Immature natural killer cell (primary cell): ENCODE data around the gene MYO18B. TPM values are rescaled to one million over a fixed set of nuclear protein-coding genes. Genes with fewer than 3 reads are reported as not detected.

Experiments
- DNase-seq, 3 donors: peaks; one replicate each; pipeline ENCODE4 v3.0.0; 2022; ENCODE audit warnings: mixed read lengths in 1 of 3
- H3K27ac Mint-ChIP-seq, 6 donors: one replicate each; pipeline ENCODE4 v1.8.0; 2020; ENCODE audit warnings: mixed read lengths in 6 of 6, mild to moderate bottlenecking in 5 of 6, inconsistent platforms in 4 of 6, moderate library complexity in 3 of 6
- H3K27me3 Mint-ChIP-seq, 3 donors: one replicate each; pipeline ENCODE4 v1.8.0; 2020 to 2021; ENCODE audit warnings: low read depth in 3 of 3, mild to moderate bottlenecking in 3 of 3, mixed read lengths in 3 of 3, moderate library complexity in 3 of 3, inconsistent platforms in 1 of 3
- H3K36me3 Mint-ChIP-seq, 3 donors: one replicate each; pipeline ENCODE4 v1.8.0; 2020; ENCODE audit warnings: mixed read lengths in 3 of 3, inconsistent platforms in 2 of 3, mild to moderate bottlenecking in 2 of 3
- H3K4me1 Mint-ChIP-seq, 2 donors: one replicate each; pipeline ENCODE4 v1.8.0; 2020; ENCODE audit warnings: inconsistent platforms in 2 of 2, mild to moderate bottlenecking in 2 of 2, mixed read lengths in 2 of 2, moderate library complexity in 1 of 2
- H3K4me3 Mint-ChIP-seq, 5 donors: one replicate each; pipeline ENCODE4 v1.8.0; 2020; ENCODE audit warnings: mild to moderate bottlenecking in 5 of 5, mixed read lengths in 5 of 5, inconsistent platforms in 3 of 5, moderate library complexity in 3 of 5
- H3K9me3 Mint-ChIP-seq, 6 donors: one replicate each; pipeline ENCODE4 v1.8.0; 2020; ENCODE audit warnings: mild to moderate bottlenecking in 6 of 6, mixed read lengths in 6 of 6, inconsistent platforms in 4 of 6, moderate library complexity in 3 of 6
- polyA plus RNA-seq, 3 donors: library from polyadenylated mRNA; unstranded; fragments of 300-500 nt; fragmentation: Illumina TruSeq; gene quantifications; one replicate each; pipeline ENCODE4 v1.2.3, GENCODE V29; 2021

Gene MYO18B
- polyA plus RNA-seq, 3 donors from 2014 or later = not detected

GRCh38 chr22:25782831-25783230 lies 40.8 kb downstream of the MYO18B start:
- H3K27me3 Mint-ChIP-seq = peaks cover 0 to 14% (median 4%) of the 10 kb centered on the region in 3 donors
- no peaks in the 10 kb centered on the region for H3K9me3 Mint-ChIP-seq
- H3K27ac Mint-ChIP-seq = no peak overlapping the region
- H3K4me1 Mint-ChIP-seq = no peaks in the 10 kb centered on the region
- no peak overlapping the region for H3K4me3 Mint-ChIP-seq
- no peaks in the 10 kb centered on the region for H3K36me3 Mint-ChIP-seq
- DNase-seq = no peak

- H3K36me3 Mint-ChIP-seq = no peaks in the 10 kb centered on the region
- no peak overlapping the region for H3K4me3 Mint-ChIP-seq
- H3K27ac Mint-ChIP-seq = no peak overlapping the region
- no peaks in the 10 kb centered on the region for H3K9me3 Mint-ChIP-seq
- H3K27me3 Mint-ChIP-seq = peaks cover 0 to 14% (median 4%) of the 10 kb centered on the region in 3 donors
- H3K4me1 Mint-ChIP-seq = no peaks in the 10 kb centered on the region
- no peak for DNase-seq
Measured at GRCh38 chr22:25783856-25784255, 41.9 kb downstream of the MYO18B start.

- Mint-ChIP-seq H3K27me3 (peaks cover 0 to 8% (median 5%) of the 10 kb centered on the region in 3 donors), H3K4me1 (no peaks in the 10 kb centered on the region), H3K4me3 (no peak overlapping the region), H3K36me3 (no peaks in the 10 kb centered on the region), H3K27ac (no peak overlapping the region), H3K9me3 (no peaks in the 10 kb centered on the region)
- no peak for DNase-seq
Measured at GRCh38 chr22:25786165-25786564, 44.2 kb downstream of the MYO18B start.

- Mint-ChIP-seq H3K27me3 (peaks cover 0 to 5% (median 3%) of the 10 kb centered on the region in 3 donors), H3K4me1 (no peaks in the 10 kb centered on the region), H3K9me3 (no peaks in the 10 kb centered on the region), H3K27ac (no peak overlapping the region), H3K36me3 (no peaks in the 10 kb centered on the region), H3K4me3 (no peak overlapping the region)
- DNase-seq = no peak
Measured at GRCh38 chr22:25791556-25791955, 49.6 kb downstream of the MYO18B start.

- Mint-ChIP-seq H3K36me3 (no peaks in the 10 kb centered on the region), H3K4me1 (no peaks in the 10 kb centered on the region), H3K4me3 (no peak overlapping the region), H3K27me3 (peaks cover 0 to 3% (median 2%) of the 10 kb centered on the region in 3 donors), H3K9me3 (no peaks in the 10 kb centered on the region), H3K27ac (no peak overlapping the region)
- DNase-seq = no peak
Measured at GRCh38 chr22:25795478-25795877, 53.5 kb downstream of the MYO18B start.

GRCh38 chr22:25797498-25798290 lies 55.7 kb downstream of the MYO18B start:
- Mint-ChIP-seq H3K27ac (no peak overlapping the region), H3K27me3 (peaks cover 0 to 3% (median 0%) of the 10 kb centered on the region in 3 donors), H3K4me1 (no peaks in the 10 kb centered on the region), H3K9me3 (no peaks in the 10 kb centered on the region), H3K4me3 (no peak overlapping the region), H3K36me3 (no peaks in the 10 kb centered on the region)
- no peak for DNase-seq

GRCh38 chr22:25800766-25801165 lies 58.8 kb downstream of the MYO18B start:
- no peaks in the 10 kb centered on the region for H3K9me3 Mint-ChIP-seq
- no peak overlapping the region for H3K4me3 Mint-ChIP-seq
- DNase-seq = no peak
- H3K36me3 Mint-ChIP-seq = no peaks in the 10 kb centered on the region
- peaks cover 1 to 4% (median 2%) of the 10 kb centered on the region in 3 donors for H3K27me3 Mint-ChIP-seq
- no peak overlapping the region for H3K27ac Mint-ChIP-seq
- no peaks in the 10 kb centered on the region for H3K4me1 Mint-ChIP-seq

- no peak for DNase-seq
- Mint-ChIP-seq H3K27ac (no peak overlapping the region), H3K27me3 (peaks cover 1 to 5% (median 4%) of the 10 kb centered on the region in 3 donors), H3K9me3 (no peaks in the 10 kb centered on the region), H3K4me1 (no peaks in the 10 kb centered on the region), H3K4me3 (no peak overlapping the region), H3K36me3 (no peaks in the 10 kb centered on the region)
Measured at GRCh38 chr22:25802018-25802417, 60.0 kb downstream of the MYO18B start.

- Mint-ChIP-seq H3K4me1 (no peaks in the 10 kb centered on the region), H3K27ac (no peak overlapping the region), H3K27me3 (peaks cover 3 to 7% (median 4%) of the 10 kb centered on the region in 3 donors), H3K4me3 (no peak overlapping the region), H3K36me3 (no peaks in the 10 kb centered on the region), H3K9me3 (no peaks in the 10 kb centered on the region)
- DNase-seq = no peak
Measured at GRCh38 chr22:25804676-25805075, 62.7 kb downstream of the MYO18B start.

GRCh38 chr22:25806579-25806978 lies 64.6 kb downstream of the MYO18B start:
- Mint-ChIP-seq H3K36me3 (no peaks in the 10 kb centered on the region), H3K27ac (no peak overlapping the region), H3K9me3 (no peaks in the 10 kb centered on the region), H3K4me3 (no peak overlapping the region), H3K4me1 (no peaks in the 10 kb centered on the region), H3K27me3 (peaks cover 3 to 7% (median 4%) of the 10 kb centered on the region in 3 donors)
- DNase-seq = no peak

GRCh38 chr22:25814685-25815084 lies 72.7 kb downstream of the MYO18B start:
- peaks cover 8 to 15% (median 9%) of the 10 kb centered on the region in 3 donors for H3K27me3 Mint-ChIP-seq
- DNase-seq = no peak
- no peak overlapping the region for H3K27ac Mint-ChIP-seq
- no peak overlapping the region for H3K4me3 Mint-ChIP-seq
- no peaks in the 10 kb centered on the region for H3K4me1 Mint-ChIP-seq
- H3K9me3 Mint-ChIP-seq = no peaks in the 10 kb centered on the region
- H3K36me3 Mint-ChIP-seq = no peaks in the 10 kb centered on the region

- Mint-ChIP-seq H3K27ac (no peak overlapping the region), H3K4me1 (no peaks in the 10 kb centered on the region), H3K27me3 (peaks cover 11 to 15% (median 11%) of the 10 kb centered on the region in 3 donors), H3K9me3 (no peaks in the 10 kb centered on the region), H3K4me3 (no peak overlapping the region), H3K36me3 (peaks cover 0 to 3% (median 0%) of the 10 kb centered on the region in 3 donors)
- no peak for DNase-seq
Measured at GRCh38 chr22:25815561-25815960, 73.6 kb downstream of the MYO18B start.

GRCh38 chr22:25816522-25817059 lies 74.6 kb downstream of the MYO18B start:
- no peak overlapping the region for H3K27ac Mint-ChIP-seq
- H3K4me1 Mint-ChIP-seq = no peaks in the 10 kb centered on the region
- no peaks in the 10 kb centered on the region for H3K9me3 Mint-ChIP-seq
- peaks cover 0 to 3% (median 0%) of the 10 kb centered on the region in 3 donors for H3K36me3 Mint-ChIP-seq
- peaks cover 10 to 15% (median 11%) of the 10 kb centered on the region in 3 donors for H3K27me3 Mint-ChIP-seq
- DNase-seq = no peak
- no peak overlapping the region for H3K4me3 Mint-ChIP-seq

GRCh38 chr22:25817092-25817943 lies 75.3 kb downstream of the MYO18B start:
- H3K27me3 Mint-ChIP-seq = peaks cover 10 to 16% (median 10%) of the 10 kb centered on the region in 3 donors
- no peaks in the 10 kb centered on the region for H3K4me1 Mint-ChIP-seq
- H3K9me3 Mint-ChIP-seq = no peaks in the 10 kb centered on the region
- no peak overlapping the region for H3K27ac Mint-ChIP-seq
- no peak for DNase-seq
- H3K4me3 Mint-ChIP-seq = no peak overlapping the region
- peaks cover 0 to 3% (median 0%) of the 10 kb centered on the region in 3 donors for H3K36me3 Mint-ChIP-seq
